Esophagus squamous epithelium (tissue), 4 donors: ENCODE data around the gene ADAMTS9.

ENCODE experiments used
- POLR2A ChIP-seq, 4 donors: fragments of 450-650 bp; IDR thresholded peaks; one replicate each; pipeline ENCODE4 v1.6.1; 2017; ENCODE audit warnings: antibody characterized with exemption in 4 of 4, mild to moderate bottlenecking in 4 of 4, moderate library complexity in 3 of 4
- TF ChIP-seq, protein P1 (sequence below), 6 experiments: fragments of 450-650 bp in 4 of 6; fragments of 200-600 bp in 2 of 6; sonication (generic) in 2 of 6; IDR thresholded peaks; one replicate each; pipeline ENCODE4 v1.5.1; 2016 to 2019; ENCODE audit warnings: antibody characterized with exemption in 6 of 6, mild to moderate bottlenecking in 4 of 6, moderate library complexity in 4 of 6

DNA sequence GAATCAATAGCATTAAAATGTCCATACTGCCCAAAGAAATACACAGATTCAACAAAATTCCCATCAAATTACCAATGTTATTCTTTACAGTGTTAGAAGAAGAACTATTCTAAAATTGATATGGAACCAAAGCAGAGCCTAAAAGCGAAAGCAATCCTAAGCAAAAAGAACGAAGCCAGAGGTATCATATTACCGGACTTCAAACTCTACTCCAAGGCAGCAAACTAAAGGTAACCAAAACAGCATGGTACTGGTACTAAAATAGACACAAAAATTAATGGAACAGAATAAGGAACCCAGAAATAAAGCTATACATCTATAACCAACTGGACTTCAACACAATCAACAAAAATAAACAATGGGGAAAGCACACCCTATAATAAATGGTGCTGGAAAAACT lies 167.5 kb downstream of the ADAMTS9 start:
- TF ChIP-seq, protein P1, sequence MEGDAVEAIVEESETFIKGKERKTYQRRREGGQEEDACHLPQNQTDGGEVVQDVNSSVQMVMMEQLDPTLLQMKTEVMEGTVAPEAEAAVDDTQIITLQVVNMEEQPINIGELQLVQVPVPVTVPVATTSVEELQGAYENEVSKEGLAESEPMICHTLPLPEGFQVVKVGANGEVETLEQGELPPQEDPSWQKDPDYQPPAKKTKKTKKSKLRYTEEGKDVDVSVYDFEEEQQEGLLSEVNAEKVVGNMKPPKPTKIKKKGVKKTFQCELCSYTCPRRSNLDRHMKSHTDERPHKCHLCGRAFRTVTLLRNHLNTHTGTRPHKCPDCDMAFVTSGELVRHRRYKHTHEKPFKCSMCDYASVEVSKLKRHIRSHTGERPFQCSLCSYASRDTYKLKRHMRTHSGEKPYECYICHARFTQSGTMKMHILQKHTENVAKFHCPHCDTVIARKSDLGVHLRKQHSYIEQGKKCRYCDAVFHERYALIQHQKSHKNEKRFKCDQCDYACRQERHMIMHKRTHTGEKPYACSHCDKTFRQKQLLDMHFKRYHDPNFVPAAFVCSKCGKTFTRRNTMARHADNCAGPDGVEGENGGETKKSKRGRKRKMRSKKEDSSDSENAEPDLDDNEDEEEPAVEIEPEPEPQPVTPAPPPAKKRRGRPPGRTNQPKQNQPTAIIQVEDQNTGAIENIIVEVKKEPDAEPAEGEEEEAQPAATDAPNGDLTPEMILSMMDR (IDR thresholded peaks at IDR 0.05): no peak
- TF ChIP-seq POLR2A (IDR thresholded peaks at IDR 0.05): no peak
